ENCODE data around the gene TMEM39A.

TMEM39A gene

DNA sequence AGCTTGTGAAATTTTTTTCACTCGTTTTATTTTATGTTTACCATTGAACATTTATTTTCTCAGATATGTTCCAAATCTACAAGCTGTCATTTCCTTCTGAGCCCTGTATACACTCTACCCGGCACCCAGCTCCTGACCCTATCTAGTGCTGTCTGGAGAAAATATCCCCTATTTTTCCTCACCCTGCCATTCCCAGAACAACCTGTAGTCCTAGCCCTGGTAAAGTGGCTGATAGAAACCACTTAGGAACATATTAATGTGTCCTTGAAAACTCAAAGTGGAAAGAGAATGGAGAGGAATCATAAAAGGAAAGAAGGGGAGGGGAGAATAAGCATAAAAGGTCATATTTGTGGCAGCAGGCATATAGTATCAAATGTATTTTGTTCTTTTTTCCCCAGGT is 26.7 kb upstream of the TMEM39A start:
- H4K20me1 ChIP-seq (ENCODE audit: insufficient read depth): no peaks in the 10 kb centered on the region
- H3K4me1 ChIP-seq (ENCODE audit: low read depth, poor library complexity, severe bottlenecking): no peaks in the 10 kb centered on the region
- no peaks in the 10 kb centered on the region for H3K79me2 ChIP-seq (ENCODE audit: insufficient read depth, low read depth)
- H3K36me3 ChIP-seq (ENCODE audit: insufficient read depth): no peaks in the 10 kb centered on the region
- H3K27me3 ChIP-seq (ENCODE audit: insufficient read depth, low read depth): no peaks in the 10 kb centered on the region
- TF ChIP-seq, protein P1, sequence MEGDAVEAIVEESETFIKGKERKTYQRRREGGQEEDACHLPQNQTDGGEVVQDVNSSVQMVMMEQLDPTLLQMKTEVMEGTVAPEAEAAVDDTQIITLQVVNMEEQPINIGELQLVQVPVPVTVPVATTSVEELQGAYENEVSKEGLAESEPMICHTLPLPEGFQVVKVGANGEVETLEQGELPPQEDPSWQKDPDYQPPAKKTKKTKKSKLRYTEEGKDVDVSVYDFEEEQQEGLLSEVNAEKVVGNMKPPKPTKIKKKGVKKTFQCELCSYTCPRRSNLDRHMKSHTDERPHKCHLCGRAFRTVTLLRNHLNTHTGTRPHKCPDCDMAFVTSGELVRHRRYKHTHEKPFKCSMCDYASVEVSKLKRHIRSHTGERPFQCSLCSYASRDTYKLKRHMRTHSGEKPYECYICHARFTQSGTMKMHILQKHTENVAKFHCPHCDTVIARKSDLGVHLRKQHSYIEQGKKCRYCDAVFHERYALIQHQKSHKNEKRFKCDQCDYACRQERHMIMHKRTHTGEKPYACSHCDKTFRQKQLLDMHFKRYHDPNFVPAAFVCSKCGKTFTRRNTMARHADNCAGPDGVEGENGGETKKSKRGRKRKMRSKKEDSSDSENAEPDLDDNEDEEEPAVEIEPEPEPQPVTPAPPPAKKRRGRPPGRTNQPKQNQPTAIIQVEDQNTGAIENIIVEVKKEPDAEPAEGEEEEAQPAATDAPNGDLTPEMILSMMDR (conservative IDR thresholded peaks at IDR 0.05; ENCODE audit: low read depth, low read length): no peak
- H3K27ac ChIP-seq: no peak overlapping the region
- no peak overlapping the region for H2AFZ ChIP-seq (ENCODE audit: low read depth)
- H3K4me3 ChIP-seq (IDR thresholded peaks at IDR 0.05; ENCODE audit: insufficient read depth, low read depth, low read length): no peak overlapping the region
- H3K4me2 ChIP-seq: no peak overlapping the region
- H3K9ac ChIP-seq: no peak overlapping the region

DNA sequence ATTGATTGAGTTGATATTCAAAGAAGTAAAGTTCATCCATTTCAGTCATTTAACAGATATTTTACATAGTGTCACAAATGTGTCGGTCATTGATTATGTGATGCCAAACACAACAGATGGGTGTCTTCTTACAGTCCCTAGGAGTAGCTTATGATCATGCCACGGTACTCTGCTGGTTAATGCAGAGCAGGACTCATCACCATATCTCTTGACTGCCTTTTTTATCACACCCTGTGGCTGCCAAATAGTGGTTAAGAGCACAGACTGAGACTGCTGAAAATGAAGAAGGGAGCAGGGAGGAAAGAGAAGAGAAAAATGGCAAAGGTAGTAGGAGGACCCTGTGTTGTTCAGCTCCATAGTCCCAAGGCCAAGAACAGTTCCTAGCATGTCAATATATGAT is 22.1 kb upstream of the TMEM39A start:
- TF ChIP-seq, protein P1 (conservative IDR thresholded peaks at IDR 0.05; ENCODE audit: low read depth, low read length): no peak
- Histone ChIP-seq H3K79me2 (ENCODE audit: insufficient read depth, low read depth) (no peaks in the 10 kb centered on the region), H3K4me1 (ENCODE audit: low read depth, poor library complexity, severe bottlenecking) (peaks cover 6% of the 10 kb centered on the region), H3K4me3 (IDR thresholded peaks at IDR 0.05; ENCODE audit: insufficient read depth, low read depth, low read length) (no peak overlapping the region), H3K9ac (no peak overlapping the region), H3K36me3 (ENCODE audit: insufficient read depth) (no peaks in the 10 kb centered on the region), H4K20me1 (ENCODE audit: insufficient read depth) (no peaks in the 10 kb centered on the region), H3K27ac (no peak overlapping the region), H3K27me3 (ENCODE audit: insufficient read depth, low read depth) (no peaks in the 10 kb centered on the region), H2AFZ (ENCODE audit: low read depth) (no peak overlapping the region), H3K4me2 (no peak overlapping the region)

DNA sequence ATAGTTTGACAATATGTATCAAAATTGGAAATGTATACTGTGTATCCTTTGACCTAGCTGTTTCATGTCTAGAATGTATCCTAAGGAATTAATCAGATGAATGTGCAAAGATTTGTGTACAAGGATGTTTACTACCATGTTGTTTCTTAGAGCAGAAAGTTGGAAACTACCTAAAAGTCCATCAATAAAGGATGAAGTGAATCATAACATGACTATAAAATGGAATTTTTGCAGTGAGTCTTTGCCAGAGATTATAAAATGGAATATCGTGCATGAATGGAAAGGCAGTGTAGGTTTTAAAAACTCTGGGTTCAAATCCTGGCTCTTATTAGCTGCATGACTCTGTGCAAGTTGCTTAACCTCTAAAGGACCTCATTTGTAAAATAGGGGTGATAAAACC is 19.7 kb upstream of the TMEM39A start:
- no peaks in the 10 kb centered on the region for H3K36me3 ChIP-seq (ENCODE audit: insufficient read depth)
- no peak overlapping the region for H3K4me3 ChIP-seq (IDR thresholded peaks at IDR 0.05; ENCODE audit: insufficient read depth, low read depth, low read length)
- peaks cover 6% of the 10 kb centered on the region for H3K4me1 ChIP-seq (ENCODE audit: low read depth, poor library complexity, severe bottlenecking)
- no peaks in the 10 kb centered on the region for H3K27me3 ChIP-seq (ENCODE audit: insufficient read depth, low read depth)
- H3K27ac ChIP-seq: no peak overlapping the region
- H3K79me2 ChIP-seq (ENCODE audit: insufficient read depth, low read depth): no peaks in the 10 kb centered on the region
- H3K9ac ChIP-seq: no peak overlapping the region
- H4K20me1 ChIP-seq (ENCODE audit: insufficient read depth): no peaks in the 10 kb centered on the region
- no peak overlapping the region for H3K4me2 ChIP-seq
- H2AFZ ChIP-seq (ENCODE audit: low read depth): no peak overlapping the region
- TF ChIP-seq, protein P1 (conservative IDR thresholded peaks at IDR 0.05; ENCODE audit: low read depth, low read length): no peak

DNA sequence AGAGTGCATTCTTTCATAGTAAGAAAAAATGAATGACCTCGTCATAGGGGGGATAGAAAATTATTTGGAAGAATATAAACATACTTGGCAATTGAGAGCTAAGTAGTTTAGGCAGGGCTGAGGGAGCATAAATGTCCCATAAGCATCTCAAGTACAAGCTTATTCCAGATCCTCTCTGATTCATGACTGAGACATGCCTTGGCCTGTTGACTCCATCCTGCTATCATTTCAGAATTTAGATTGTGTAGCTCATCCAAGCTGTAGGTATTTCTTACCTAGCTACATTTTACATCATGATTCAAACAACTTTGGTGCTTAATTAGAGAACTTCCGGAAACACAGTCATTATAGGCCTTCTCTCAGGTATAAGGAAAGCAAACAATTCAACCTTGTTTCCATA is 17.7 kb upstream of the TMEM39A start:
- H3K36me3 ChIP-seq (ENCODE audit: insufficient read depth): no peaks in the 10 kb centered on the region
- H3K4me1 ChIP-seq (ENCODE audit: low read depth, poor library complexity, severe bottlenecking): peaks cover 6% of the 10 kb centered on the region
- no peaks in the 10 kb centered on the region for H3K27me3 ChIP-seq (ENCODE audit: insufficient read depth, low read depth)
- H3K27ac ChIP-seq: no peak overlapping the region
- no peak overlapping the region for H3K4me3 ChIP-seq (IDR thresholded peaks at IDR 0.05; ENCODE audit: insufficient read depth, low read depth, low read length)
- no peaks in the 10 kb centered on the region for H4K20me1 ChIP-seq (ENCODE audit: insufficient read depth)
- H3K4me2 ChIP-seq: no peak overlapping the region
- H3K9ac ChIP-seq: no peak overlapping the region
- H3K79me2 ChIP-seq (ENCODE audit: insufficient read depth, low read depth): no peaks in the 10 kb centered on the region
- H2AFZ ChIP-seq (ENCODE audit: low read depth): no peak overlapping the region
- TF ChIP-seq, protein P1 (conservative IDR thresholded peaks at IDR 0.05; ENCODE audit: low read depth, low read length): no peak
